ENCODE measurements around the gene IL24.

DNA sequence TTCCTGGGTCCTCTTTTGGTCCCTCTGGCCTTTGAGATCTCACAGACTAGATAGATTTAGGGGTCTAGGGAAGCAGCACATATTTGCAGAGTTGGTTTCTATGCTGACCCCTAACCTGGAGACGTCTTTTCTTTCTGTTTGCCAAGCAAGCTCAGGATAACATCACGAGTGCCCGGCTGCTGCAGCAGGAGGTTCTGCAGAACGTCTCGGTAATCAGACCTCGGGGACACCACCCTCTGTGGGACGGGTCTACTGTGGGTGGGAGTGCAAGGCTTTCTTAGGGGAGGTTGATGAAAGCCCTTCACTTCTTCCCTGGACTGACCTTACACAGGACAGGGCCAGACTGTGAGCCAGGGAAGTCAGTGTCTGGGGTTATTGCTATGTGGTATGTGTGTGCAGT, 2.9 kb downstream of the IL24 start:
- no peak for TF ChIP-seq POLR2AphosphoS5 (IDR thresholded peaks at IDR 0.05; ENCODE audit: borderline replicate concordance, low read depth, low read length)
- no peak for TF ChIP-seq EZH2 (IDR thresholded peaks at IDR 0.05)

Measured in SK-N-MC (cell line).